Common myeloid progenitor, CD34-positive (primary cell): ENCODE data around the gene ACTMAP.

ENCODE experiments used
- CTCF ChIA-PET: fragments of 350-600 bp; sonication (Branson Sonifier 250); formaldehyde crosslinking; loops from one replicate; lab custom pipeline; 2021; ENCODE audit warnings: antibody characterized with exemption; lab: Charles Lee
- POLR2A ChIA-PET: fragments of 350-600 bp; sonication (Branson Sonifier 250); formaldehyde crosslinking; loops from one replicate; lab custom pipeline; 2021; ENCODE audit warnings: antibody characterized with exemption; lab: Charles Lee
- DNase-seq, 3 donors: peaks; one replicate each; pipeline versions ENCODE4 v3.0.0 to v3.0.0-alpha.2; 2013
- H3K27ac ChIP-seq, 2 experiments: 1 replicate in 1 of 2; 2 replicates in 1 of 2; pipeline ENCODE4 v1.7.0; 2013; ENCODE audit warnings: inconsistent platforms in 2 of 2, low read length in 2 of 2, mild to moderate bottlenecking in 2 of 2, low read depth in 1 of 2, moderate library complexity in 1 of 2; ENCODE audit not compliant: severe bottlenecking in 2 of 2, insufficient read depth in 1 of 2, poor library complexity in 1 of 2
- H3K27me3 ChIP-seq, 5 experiments: replicated peaks in 2 of 5; 1 replicate in 3 of 5; 2 replicates in 2 of 5; pipeline versions ENCODE4 v1.6.1 to v1.7.0; 2013; ENCODE audit warnings: low read length in 4 of 5, mild to moderate bottlenecking in 2 of 5, moderate library complexity in 2 of 5, inconsistent platforms in 1 of 5; ENCODE audit not compliant: insufficient read depth in 5 of 5, control insufficient read depth in 4 of 5
- H3K36me3 ChIP-seq, 4 experiments: 1 replicate in 2 of 4; 2 replicates in 2 of 4; pipeline versions ENCODE4 v1.6.1 to v1.7.0; 2013; ENCODE audit warnings: low read length in 3 of 4, control low read depth in 1 of 4, mild to moderate bottlenecking in 1 of 4; ENCODE audit not compliant: control insufficient read depth in 4 of 4, insufficient read depth in 4 of 4
- H3K4me1 ChIP-seq, 4 experiments: 1 replicate in 3 of 4; 2 replicates in 1 of 4; pipeline versions ENCODE4 v1.6.1 to v1.7.1; 2013; ENCODE audit warnings: low read length in 3 of 4, mild to moderate bottlenecking in 3 of 4, control low read depth in 1 of 4, inconsistent platforms in 1 of 4, moderate library complexity in 1 of 4; ENCODE audit not compliant: control insufficient read depth in 4 of 4, insufficient read depth in 4 of 4; ENCODE audit errors: control extremely low read depth in 1 of 4
- H3K4me3 ChIP-seq, 7 experiments: 1 replicate in 4 of 7; 2 replicates in 3 of 7; pipeline versions ENCODE4 v1.5.1 to v1.7.0; 2013; ENCODE audit warnings: mild to moderate bottlenecking in 7 of 7, low read length in 6 of 7, moderate library complexity in 6 of 7, inconsistent platforms in 2 of 7, low read depth in 2 of 7, control low read depth in 1 of 7; ENCODE audit not compliant: insufficient read depth in 4 of 7, control insufficient read depth in 1 of 7; ENCODE audit errors: extremely low read depth in 1 of 7
- H3K9me3 ChIP-seq, 5 experiments: 1 replicate in 4 of 5; 2 replicates in 1 of 5; pipeline versions ENCODE4 v1.6.1 to v1.7.1; 2013; ENCODE audit warnings: low read length in 4 of 5, mild to moderate bottlenecking in 2 of 5, inconsistent platforms in 1 of 5, low read depth in 1 of 5, moderate library complexity in 1 of 5; ENCODE audit not compliant: control insufficient read depth in 4 of 5, insufficient read depth in 2 of 5; ENCODE audit errors: control extremely low read depth in 1 of 5
- WGBS: methylation state at CpG from one replicate; pipeline ENCODE4 v1.1.5; 2013; ENCODE audit not compliant: insufficient coverage; 5-methylcytosine and 5-hydroxymethylcytosine counted together

The ACTMAP gene

DNA sequence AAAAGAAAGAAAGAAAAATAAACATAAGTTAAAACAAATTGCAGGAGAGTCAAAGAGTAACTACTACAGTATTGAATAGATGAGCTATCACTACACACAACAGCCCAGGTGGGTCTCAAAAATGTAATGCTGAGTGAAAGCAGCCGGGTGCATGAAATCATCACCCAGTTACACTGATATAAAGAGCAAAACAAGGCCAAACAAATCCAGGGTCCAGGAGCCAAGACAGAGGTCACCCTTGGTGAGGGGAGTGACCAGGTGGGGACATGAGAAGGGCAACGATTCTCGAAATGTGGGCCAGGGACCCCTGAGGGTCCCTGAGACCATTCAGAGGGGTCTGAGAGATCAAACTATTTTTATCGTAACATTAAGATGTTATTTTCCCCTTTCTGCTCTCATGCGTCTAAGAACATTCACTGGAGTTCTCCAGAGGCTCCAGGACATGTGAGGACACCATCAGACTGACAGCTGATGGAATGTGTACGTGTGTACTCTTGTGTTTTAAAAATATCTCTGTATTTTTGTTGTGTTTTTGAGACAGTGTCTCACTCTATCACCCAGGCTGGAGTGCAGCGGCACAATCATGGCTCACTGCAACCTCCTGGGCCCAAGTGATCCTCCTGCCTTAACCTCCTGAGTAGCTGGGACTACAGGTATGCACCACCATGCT lies 44.2 kb downstream of the ACTMAP start:
- no peak overlapping the region for H3K4me3 ChIP-seq
- POLR2A ChIA-PET: no interaction called here
- WGBS: 100% methylated on average over 6 of the region's 7 CpGs
- H3K9me3 ChIP-seq: no peaks in the 10 kb centered on the region
- CTCF ChIA-PET: no interaction called here
- peaks cover 0 to 11% (median 5%) of the 10 kb centered on the region in 4 experiments for H3K4me1 ChIP-seq
- no peak for DNase-seq
- peaks cover 6 to 70% (median 50%) of the 10 kb centered on the region in 4 experiments for H3K36me3 ChIP-seq
- H3K27ac ChIP-seq: no peak overlapping the region
- H3K27me3 ChIP-seq: no peaks in the 10 kb centered on the region

DNA sequence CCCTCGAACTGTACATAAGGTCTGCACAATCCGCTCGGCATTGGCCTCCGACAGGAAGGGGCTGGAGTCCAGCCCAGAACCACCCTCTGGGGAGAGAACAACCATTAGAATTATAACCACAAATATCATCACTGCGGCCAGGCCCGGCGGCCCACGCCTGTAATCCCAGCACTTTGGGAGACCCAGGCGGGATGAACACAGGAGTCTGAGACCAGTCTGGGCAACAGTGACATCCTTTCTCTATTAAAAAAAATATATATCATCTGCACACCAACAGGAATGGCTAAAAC lies 45.0 kb downstream of the ACTMAP start:
- DNase-seq: no peak
- H3K4me3 ChIP-seq: no peak overlapping the region
- H3K27me3 ChIP-seq: no peaks in the 10 kb centered on the region
- 96% methylated on average over 5 of the region's 9 CpGs for WGBS
- H3K4me1 ChIP-seq: peaks cover 0 to 6% (median 2%) of the 10 kb centered on the region in 4 experiments
- no peaks in the 10 kb centered on the region for H3K9me3 ChIP-seq
- ChIA-PET POLR2A (no interaction called here), CTCF (no interaction called here)
- H3K27ac ChIP-seq: no peak overlapping the region
- H3K36me3 ChIP-seq: peaks cover 9 to 72% (median 54%) of the 10 kb centered on the region in 4 experiments

DNA sequence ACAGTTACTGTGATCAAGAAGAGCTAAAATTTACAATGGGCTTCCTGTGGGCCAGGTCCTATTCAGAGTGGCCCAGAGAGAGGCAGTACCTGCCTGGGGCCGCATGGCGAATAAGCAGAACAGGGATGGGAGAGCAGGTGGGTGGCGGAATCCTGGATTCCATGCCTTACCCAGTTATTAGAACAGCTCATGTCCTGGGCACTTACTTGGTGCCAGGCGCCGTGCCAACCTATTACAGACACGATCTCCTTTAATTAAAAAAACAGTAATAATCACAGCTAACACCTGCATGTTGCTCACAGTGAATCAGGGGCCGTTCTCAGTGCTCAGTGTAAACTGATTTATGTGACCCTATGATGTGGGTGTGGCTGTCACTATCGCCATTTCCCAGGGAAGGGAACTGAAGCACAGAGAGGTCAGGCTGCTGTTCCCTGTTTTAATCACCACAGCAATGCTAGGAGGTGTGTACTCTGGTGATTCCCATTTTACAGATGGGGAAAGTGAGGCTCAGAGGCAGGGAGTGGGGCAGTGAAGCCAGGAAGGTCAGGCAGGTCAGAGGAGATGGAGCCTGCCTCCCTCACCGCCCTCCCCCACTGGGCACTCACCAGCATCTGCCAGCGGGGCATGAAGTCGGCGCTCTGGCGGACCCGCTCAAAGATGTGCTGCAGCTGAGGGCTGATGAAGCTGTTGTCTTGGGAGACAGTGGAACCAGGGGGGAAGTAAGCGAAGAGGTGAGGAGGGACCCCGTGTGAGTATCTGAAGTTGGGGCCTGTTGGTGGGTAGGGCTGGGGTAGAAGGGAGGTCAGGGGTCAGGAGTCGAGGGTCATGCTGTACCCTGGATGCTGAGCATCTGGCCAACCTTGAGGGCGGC lies 45.6 kb downstream of the ACTMAP start:
- Histone ChIP-seq H3K9me3 (no peaks in the 10 kb centered on the region), H3K36me3 (peaks cover 9 to 74% (median 56%) of the 10 kb centered on the region in 4 experiments), H3K4me3 (no peak overlapping the region), H3K4me1 (peaks cover 0 to under 1% (median 0%) of the 10 kb centered on the region in 4 experiments), H3K27ac (no peak overlapping the region), H3K27me3 (no peaks in the 10 kb centered on the region)
- CTCF ChIA-PET: interaction anchor here (1.3 kb wide), 1 partner anchor 42 kb away, joined by 6 read pairs; no protein-coding TSS in a partner anchor
- POLR2A ChIA-PET: no interaction called here
- WGBS: 95% methylated on average over 8 of the region's 18 CpGs
- DNase-seq: no peak

DNA sequence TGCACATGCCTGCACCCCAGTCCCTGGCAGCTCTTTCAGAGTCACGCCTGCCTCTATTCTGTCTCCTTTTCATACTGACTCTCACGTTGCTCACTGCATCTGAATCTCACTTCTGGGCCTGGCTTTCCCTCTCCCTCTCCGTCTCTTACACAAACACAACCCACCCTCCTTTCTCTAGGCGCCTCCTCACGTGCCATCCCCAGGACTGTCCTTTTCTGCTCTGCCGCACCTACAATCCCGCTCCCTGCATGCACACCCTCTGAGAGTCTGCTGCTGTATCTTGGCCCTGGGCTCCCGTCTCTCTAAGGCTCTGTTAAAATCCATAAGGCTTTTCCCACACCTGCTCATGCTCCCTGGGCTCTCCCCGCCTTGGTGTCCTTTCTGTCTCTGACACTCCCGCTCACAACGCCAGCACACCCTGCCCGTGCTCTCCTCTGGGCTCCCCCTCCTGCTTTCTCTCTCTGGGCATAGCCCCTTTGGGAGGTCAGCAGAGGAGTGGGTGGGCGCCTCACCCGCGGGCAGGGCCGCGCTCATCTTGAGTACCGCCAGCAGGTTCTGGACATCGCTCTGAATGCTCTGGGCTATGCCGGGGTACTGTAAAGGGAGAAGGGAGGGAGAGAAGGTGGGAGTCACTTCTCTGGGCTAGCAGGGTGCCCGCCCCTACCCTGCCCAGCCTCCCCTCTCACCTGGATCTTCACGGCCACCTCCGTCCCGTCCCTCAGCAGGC lies 47.1 kb downstream of the ACTMAP start:
- Histone ChIP-seq H3K27ac (no peak overlapping the region), H3K9me3 (no peaks in the 10 kb centered on the region), H3K36me3 (peaks cover 14 to 69% (median 55%) of the 10 kb centered on the region in 4 experiments), H3K4me3 (no peak overlapping the region), H3K4me1 (no peaks in the 10 kb centered on the region), H3K27me3 (no peaks in the 10 kb centered on the region)
- no peak for DNase-seq
- POLR2A ChIA-PET: no interaction called here
- WGBS: 95% methylated on average over 18 of the region's 24 CpGs
- CTCF ChIA-PET: interaction anchor here (1.3 kb wide), 1 partner anchor 41 kb away, joined by 6 read pairs; no protein-coding TSS in a partner anchor

DNA sequence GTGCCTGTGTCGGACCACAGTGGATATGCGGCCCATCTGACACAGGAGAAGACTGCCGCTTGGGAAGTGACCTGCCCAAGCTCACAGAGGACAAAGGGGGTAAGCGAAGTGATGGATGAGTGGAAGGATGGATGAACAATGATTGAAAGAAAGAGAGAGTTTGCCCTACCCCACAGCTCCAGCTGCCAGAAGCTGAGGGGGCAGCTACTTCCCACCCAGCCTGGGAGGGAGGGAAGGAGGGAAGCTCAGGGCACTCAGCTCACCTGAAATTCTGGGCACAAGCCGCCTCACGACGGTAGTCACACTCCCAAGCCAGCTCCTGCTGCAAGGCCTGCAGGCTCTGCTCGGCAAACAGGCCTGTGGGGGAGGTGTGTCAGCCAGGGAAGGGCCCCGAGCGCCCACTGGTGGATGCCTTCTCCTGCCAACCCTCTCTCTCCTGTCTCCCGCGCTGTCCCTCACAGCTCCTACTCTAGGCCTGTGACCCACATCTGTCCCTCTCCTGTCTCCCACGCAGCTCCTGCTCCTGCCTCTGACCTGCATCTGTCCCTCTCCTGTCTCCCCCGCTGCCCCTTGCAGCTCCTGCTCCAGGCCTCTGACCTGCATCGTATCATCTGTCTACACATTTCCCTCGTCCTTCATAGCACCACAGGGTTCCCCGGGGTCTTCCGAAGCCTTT lies 47.8 kb downstream of the ACTMAP start:
- CTCF ChIA-PET: no interaction called here
- H3K36me3 ChIP-seq: peaks cover 14 to 63% (median 53%) of the 10 kb centered on the region in 4 experiments

DNA sequence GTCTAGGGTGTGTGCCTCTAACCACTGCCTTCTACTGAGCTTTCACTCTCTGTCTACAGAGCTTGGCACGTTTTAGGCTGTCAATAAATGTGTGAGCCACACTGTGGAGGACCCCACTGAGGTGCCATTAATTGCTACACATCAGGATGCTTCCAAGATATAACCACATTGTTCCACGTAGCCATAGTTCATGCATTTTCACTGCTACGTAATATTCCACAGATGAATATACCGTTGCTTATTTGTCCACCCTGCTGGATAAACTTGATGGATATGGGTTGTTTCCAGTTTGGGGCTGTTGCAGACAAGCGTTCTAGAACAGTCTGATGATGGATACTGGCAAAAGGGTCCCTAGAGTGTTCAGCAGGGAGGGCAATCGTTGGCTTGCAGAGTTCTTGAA lies 48.5 kb downstream of the ACTMAP start:
- Histone ChIP-seq H3K9me3 (no peaks in the 10 kb centered on the region), H3K4me3 (no peak overlapping the region), H3K36me3 (peaks cover 14 to 62% (median 54%) of the 10 kb centered on the region in 4 experiments), H3K27me3 (no peaks in the 10 kb centered on the region), H3K27ac (no peak overlapping the region), H3K4me1 (no peaks in the 10 kb centered on the region)
- ChIA-PET POLR2A (no interaction called here), CTCF (no interaction called here)
- 95% methylated on average over 5 of the region's 6 CpGs for WGBS
- DNase-seq: no peak

More for the DNA sequence above, 47.8 kb downstream of the ACTMAP start:
- Histone ChIP-seq H3K27ac (no peak overlapping the region), H3K4me1 (no peaks in the 10 kb centered on the region), H3K9me3 (no peaks in the 10 kb centered on the region), H3K27me3 (no peaks in the 10 kb centered on the region), H3K4me3 (no peak overlapping the region)
- WGBS: 89% methylated on average over 16 of the region's 18 CpGs
- no peak for DNase-seq
- POLR2A ChIA-PET: no interaction called here
